Measurements from ENCODE around the gene CDKN3. TPM values are rescaled to one million over a fixed set of nuclear protein-coding genes. Genes with fewer than 3 reads are reported as not detected.
A peak's percentile ranks its signal among the peaks of the same experiment; 100 is the strongest.
"Not testable (repeated sequence)": the region's sequence is repeated elsewhere in the genome, so short reads cannot be mapped to it uniquely, and the experiment has no call there.

Gene CDKN3
- polyA plus RNA-seq, 1 donor = 20.2 TPM

- no peak for DNase-seq
These were observed 26.2 kb upstream of the CDKN3 start for GRCh38 chr14:54370323-54371198.

GRCh38 chr14:54374117-54374884, 22.5 kb upstream of the CDKN3 start:
- DNase-seq = no peak

- DNase-seq = no peak
These were observed 19.3 kb upstream of the CDKN3 start for GRCh38 chr14:54377501-54377900.

GRCh38 chr14:54378893-54379292, 17.9 kb upstream of the CDKN3 start:
- not testable (repeated sequence) for DNase-seq

GRCh38 chr14:54380558-54380957, 16.2 kb upstream of the CDKN3 start:
- DNase-seq = not testable (repeated sequence)

GRCh38 chr14:54381821-54382220, 15.0 kb upstream of the CDKN3 start:
- no peak for DNase-seq

GRCh38 chr14:54383835-54384234, 13.0 kb upstream of the CDKN3 start:
- DNase-seq = no peak

- no peak for DNase-seq
These were observed 11.3 kb upstream of the CDKN3 start for GRCh38 chr14:54385556-54385955.

- no peak for DNase-seq
These were observed 9.5 kb upstream of the CDKN3 start for GRCh38 chr14:54387328-54387727.

GRCh38 chr14:54392131-54392859, 4.5 kb upstream of the CDKN3 start:
- no peak for DNase-seq

- DNase-seq = not testable (repeated sequence)
These were observed 3.6 kb upstream of the CDKN3 start for GRCh38 chr14:54392986-54393884.

- no peak for DNase-seq
These were observed 2.2 kb upstream of the CDKN3 start for GRCh38 chr14:54394596-54394995.

GRCh38 chr14:54395284-54395683, 1.5 kb upstream of the CDKN3 start:
- no peak for DNase-seq

- no peak for DNase-seq
These were observed 1.1 kb upstream of the CDKN3 start for GRCh38 chr14:54395716-54396115.

- DNase-seq = peak; percentile 11
These were observed 669 bp upstream of the CDKN3 start for GRCh38 chr14:54396183-54396492.

- DNase-seq = no peak
These were observed 2.8 kb downstream of the CDKN3 start for GRCh38 chr14:54399560-54399959.

- DNase-seq = not testable (repeated sequence)
These were observed 6.7 kb downstream of the CDKN3 start for GRCh38 chr14:54403401-54404005.

- DNase-seq = no peak
These were observed 13.4 kb downstream of the CDKN3 start for GRCh38 chr14:54410215-54410614.

- no peak for DNase-seq
These were observed 14.6 kb downstream of the CDKN3 start for GRCh38 chr14:54411371-54411770.

GRCh38 chr14:54420478-54421142, 23.8 kb downstream of the CDKN3 start:
- peak; percentile 19 for DNase-seq

- DNase-seq = no peak
These were observed 27.2 kb downstream of the CDKN3 start for GRCh38 chr14:54423991-54424390.

Measured in hindlimb muscle (tissue), 1 donor.